IMR-90 (cell line): ENCODE data around the gene PPHLN1. TPM values are rescaled to one million over a fixed set of nuclear protein-coding genes. Genes with fewer than 3 reads are reported as not detected.

Source experiments
- ATAC-seq: fragments of 200-7000 bp; cut with Tn5 transposase; 2 replicates; pipeline ENCODE4 v1.9.1; 2020; ENCODE audit warnings: low read depth, mild to moderate bottlenecking, moderate library complexity
- BruUV-seq: library from RNA; stranded (reverse); fragments of 400-500 nt; replicated peaks from 2 replicates; lab custom pipeline; 2021; lab: Mats Ljungman, UMichigan
- CTCF ChIA-PET: fragments of 300-600 bp; formaldehyde crosslinking; extraction: SDS; loops from one replicate; lab custom pipeline; 2021; ENCODE audit warnings: antibody characterized with exemption; lab: Yijun Ruan, JAX
- POLR2A ChIA-PET: fragments of 300-600 bp; sonication (Branson Sonifier 250); formaldehyde crosslinking; loops from one replicate; lab custom pipeline; 2022; ENCODE audit warnings: antibody characterized with exemption; ENCODE audit not compliant: unreplicated experiment; lab: Charles Lee
- DNase-seq: peaks from one replicate; pipeline ENCODE4 v3.0.0; 2013
- H2AFZ ChIP-seq: replicated peaks from 2 replicates; pipeline ENCODE3; 2013; ENCODE audit warnings: low read length, mild to moderate bottlenecking; ENCODE audit not compliant: poor library complexity
- H2AK5ac ChIP-seq: 2 replicates; pipeline ENCODE4 v1.6.1; 2013; ENCODE audit warnings: low read depth, low read length, inconsistent platforms
- H2AK9ac ChIP-seq: replicated peaks from 2 replicates; pipeline ENCODE3; 2013; ENCODE audit warnings: mild to moderate bottlenecking, low read depth, low read length, moderate library complexity; ENCODE audit not compliant: poor library complexity
- H2BK120ac ChIP-seq: 2 replicates; pipeline ENCODE4 v1.6.1; 2013; ENCODE audit warnings: low read depth, low read length, inconsistent platforms
- H2BK15ac ChIP-seq: 3 replicates; pipeline ENCODE4 v1.6.1; 2013; ENCODE audit warnings: low read depth, low read length, inconsistent platforms
- H2BK20ac ChIP-seq: 2 replicates; pipeline ENCODE4 v1.6.1; 2013; ENCODE audit warnings: low read depth, mild to moderate bottlenecking, inconsistent platforms, low read length, moderate library complexity
- H2BK5ac ChIP-seq: 2 replicates; pipeline ENCODE4 v1.6.1; 2013; ENCODE audit warnings: mild to moderate bottlenecking, low read depth, low read length, inconsistent platforms; ENCODE audit not compliant: poor library complexity, severe bottlenecking
- H3K14ac ChIP-seq: replicated peaks from 2 replicates; pipeline ENCODE4 v1.6.1; 2013; ENCODE audit warnings: low read depth, low read length, inconsistent platforms
- H3K18ac ChIP-seq: 2 replicates; pipeline ENCODE4 v1.6.1; 2013; ENCODE audit warnings: low read depth, low read length, control low read depth
- H3K23ac ChIP-seq: 2 replicates; pipeline ENCODE4 v1.6.1; 2013; ENCODE audit warnings: low read depth, low read length, inconsistent platforms
- H3K27ac ChIP-seq: 2 replicates; pipeline ENCODE4 v1.5.1; 2013; ENCODE audit warnings: mild to moderate bottlenecking, control low read depth, low read length; ENCODE audit not compliant: insufficient read depth
- H3K27me3 ChIP-seq: 2 replicates; pipeline ENCODE4 v1.6.1; 2013; ENCODE audit warnings: low read length; ENCODE audit not compliant: control insufficient read depth, insufficient read depth
- H3K36me3 ChIP-seq: 2 replicates; pipeline ENCODE4 v1.6.1; 2013; ENCODE audit warnings: low read length, mixed read lengths; ENCODE audit not compliant: control insufficient read depth, insufficient read depth
- H3K4ac ChIP-seq: 2 replicates; pipeline ENCODE4 v1.6.1; 2013; ENCODE audit warnings: low read depth, low read length, inconsistent platforms
- H3K4me1 ChIP-seq: 2 replicates; pipeline ENCODE4 v1.6.1; 2013; ENCODE audit warnings: low read length, mixed read lengths; ENCODE audit not compliant: control insufficient read depth, insufficient read depth
- H3K4me2 ChIP-seq: 2 replicates; pipeline ENCODE4 v1.6.1; 2013; ENCODE audit warnings: low read depth, mild to moderate bottlenecking, control low read depth, low read length, moderate library complexity
- H3K4me3 ChIP-seq: 2 replicates; pipeline ENCODE4 v1.5.1; 2013; ENCODE audit warnings: low read depth, mild to moderate bottlenecking, control low read depth, low read length, moderate library complexity; ENCODE audit not compliant: insufficient read depth
- H3K56ac ChIP-seq: 2 replicates; pipeline ENCODE4 v1.6.1; 2013; ENCODE audit warnings: low read length, inconsistent platforms; ENCODE audit not compliant: insufficient read depth; ENCODE audit errors: extremely low read depth
- H3K79me1 ChIP-seq, 2 experiments: 2 replicates each; pipeline ENCODE4 v1.6.1; 2013; ENCODE audit warnings: low read length in 2 of 2, inconsistent platforms in 1 of 2, low read depth in 1 of 2
- H3K9ac ChIP-seq: 2 replicates; pipeline ENCODE4 v1.6.1; 2013; ENCODE audit warnings: low read depth, low read length, control low read depth
- H3K9me1 ChIP-seq: 2 replicates; pipeline ENCODE4 v1.6.1; 2013; ENCODE audit warnings: low read length, inconsistent platforms; ENCODE audit not compliant: insufficient read depth
- H3K9me3 ChIP-seq: 2 replicates; pipeline ENCODE4 v1.6.1; 2013; ENCODE audit warnings: low read length; ENCODE audit not compliant: control insufficient read depth, insufficient read depth
- H4K20me1 ChIP-seq: 2 replicates; pipeline ENCODE4 v1.6.1; 2013; ENCODE audit warnings: low read length, inconsistent platforms; ENCODE audit not compliant: insufficient read depth
- H4K5ac ChIP-seq: 2 replicates; pipeline ENCODE4 v1.6.1; 2013; ENCODE audit warnings: mild to moderate bottlenecking, low read depth, low read length, control low read depth
- H4K8ac ChIP-seq, 2 experiments: 2 replicates each; pipeline ENCODE4 v1.6.1; 2013; ENCODE audit warnings: low read depth in 2 of 2, low read length in 2 of 2, control low read depth in 1 of 2, inconsistent platforms in 1 of 2
- H4K91ac ChIP-seq: 2 replicates; pipeline ENCODE4 v1.6.1; 2013; ENCODE audit warnings: low read depth, low read length, inconsistent platforms; ENCODE audit not compliant: insufficient read depth
- MXI1 ChIP-seq: IDR thresholded peaks from 2 replicates; pipeline ENCODE4 v1.6.1; 2012; ENCODE audit warnings: low read depth, mild to moderate bottlenecking, low read length, moderate library complexity, borderline replicate concordance
- POLR2A ChIP-seq: IDR thresholded peaks from 2 replicates; pipeline ENCODE4 v1.6.1; 2012; ENCODE audit warnings: mild to moderate bottlenecking, low read depth, low read length
- RFX5 ChIP-seq: IDR thresholded peaks from 2 replicates; pipeline ENCODE4 v1.8.0; 2012; ENCODE audit warnings: low read depth, mild to moderate bottlenecking, low read length, moderate library complexity
- SMC3 ChIP-seq: fragments of 150-350 bp; IDR thresholded peaks from 2 replicates; pipeline ENCODE4 v1.6.1; 2016; ENCODE audit warnings: low read depth, mild to moderate bottlenecking, antibody characterized with exemption, low read length, moderate library complexity
- WGBS, 2 experiments: methylation state at CpG; one replicate each; pipeline versions ENCODE4 v1.1.5 to v1.1.7; 2013; ENCODE audit warnings: missing lambda C conversion rate in 2 of 2; ENCODE audit not compliant: insufficient read length in 1 of 2; ENCODE audit errors: extremely low coverage in 2 of 2; 5-methylcytosine and 5-hydroxymethylcytosine counted together
- dilution Hi-C: fragments of 300-500 bp; cut with HindIII; formaldehyde crosslinking; loops from one replicate; pipeline ENCODE4 v1.14.3; 2018; ENCODE audit warnings: low sequenced_read_pairs; ENCODE audit not compliant: unreplicated experiment
- in situ Hi-C: fragments of 300-500 bp; cut with MboI; formaldehyde crosslinking; loops from 3 replicates; pipeline ENCODE4 v1.14.3; 2019; ENCODE audit warnings: low sequenced_read_pairs, inconsistent platforms, mixed read lengths
- intact Hi-C: fragments of 100-400 bp; cut with micrococcal nuclease; formaldehyde crosslinking; loops from 2 replicates; pipeline ENCODE4 v1.10.0; 2022
- polyA plus RNA-seq, 3 experiments: library from polyadenylated mRNA; depleted of rRNA; stranded (reverse); fragments of >200 nt; gene quantifications; 2 replicates each; pipeline ENCODE4 v1.2.3, GENCODE V29; 2012; ENCODE audit warnings: low replicate concordance in 1 of 3
- total RNA-seq: library from RNA; depleted of rRNA; stranded (reverse); fragments of >200 nt; gene quantifications from 2 replicates; pipeline ENCODE4 v1.2.3, GENCODE V29; 2012

Gene PPHLN1
- total and polyA plus RNA-seq, 2 of the 4 experiments (the other 2 are of a cell fraction): 50.7 to 54.3 TPM

DNA sequence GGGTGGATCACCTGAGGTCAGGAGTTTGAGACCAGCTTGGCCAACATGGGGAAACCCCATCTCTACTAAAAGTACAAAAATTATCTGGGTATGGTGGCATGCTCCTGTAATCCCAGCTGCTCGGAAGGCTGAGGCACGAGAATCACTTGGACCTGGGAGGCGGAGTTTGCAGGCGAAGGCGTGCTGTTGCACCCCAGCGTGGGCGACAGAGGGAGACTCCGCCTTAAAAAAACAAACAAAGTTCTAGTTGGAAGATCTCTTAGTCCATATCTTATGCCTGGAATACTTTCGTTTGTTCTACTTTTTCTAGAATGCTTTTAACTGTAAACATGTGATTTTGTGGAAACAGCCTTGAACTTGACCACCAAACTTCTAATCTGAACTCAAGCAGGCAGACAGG is 38.7 kb downstream of the PPHLN1 start:
- Histone ChIP-seq H2AK9ac (no peak overlapping the region), H2BK15ac (no peak overlapping the region), H3K4ac (no peak overlapping the region), H3K56ac (no peak overlapping the region), H3K27ac (no peak overlapping the region), H4K20me1 (no peaks in the 10 kb centered on the region; the same call in 1 of the 2 replicates), H4K5ac (no peak overlapping the region), H4K91ac (no peak overlapping the region), H2BK120ac (no peak overlapping the region), H3K23ac (no peak overlapping the region), H3K9me1 (no peaks in the 10 kb centered on the region), H2BK20ac (no peak overlapping the region), H3K36me3 (peaks cover 2% of the 10 kb centered on the region; the same call in 1 of the 2 replicates), H3K9ac (no peak overlapping the region), H3K14ac (no peak overlapping the region), H3K18ac (no peak overlapping the region), H3K27me3 (no peaks in the 10 kb centered on the region), H3K4me2 (no peak overlapping the region), H3K79me1 (peaks cover 0 to 30% of the 10 kb centered on the region in 2 experiments; a peak in 3 of 4 replicates), H4K8ac (no peak overlapping the region), H2AFZ (no peak overlapping the region), H3K9me3 (no peaks in the 10 kb centered on the region), H2BK5ac (no peak overlapping the region), H3K4me3 (no peak overlapping the region), H3K4me1 (peaks cover 5% of the 10 kb centered on the region), H2AK5ac (no peak overlapping the region)
- ChIA-PET POLR2A (no interaction called here), CTCF (no interaction called here)
- BruUV-seq: no TSS peak
- TF ChIP-seq POLR2A (no peak), SMC3 (no peak), MXI1 (no peak), RFX5 (no peak)
- no CpG with 5 or more reads among the region's 9 CpGs for WGBS, 2 experiments
- in situ Hi-C loops (no loop called here), intact Hi-C loops (no loop called here), dilution Hi-C loops (no loop called here)
- ATAC-seq: no peak
- no peak for DNase-seq
